ENCODE data around the gene ERG. TPM values are rescaled to one million over a fixed set of nuclear protein-coding genes. Genes with fewer than 3 reads are reported as not detected.
A peak's percentile ranks its signal among the peaks of the same experiment; 100 is the strongest.

ERG gene
- total and polyA plus RNA-seq, 2 of the 13 experiments (the other 11 are each of a cell fraction or from before 2014, with no cell fraction given) = not detected

DNA sequence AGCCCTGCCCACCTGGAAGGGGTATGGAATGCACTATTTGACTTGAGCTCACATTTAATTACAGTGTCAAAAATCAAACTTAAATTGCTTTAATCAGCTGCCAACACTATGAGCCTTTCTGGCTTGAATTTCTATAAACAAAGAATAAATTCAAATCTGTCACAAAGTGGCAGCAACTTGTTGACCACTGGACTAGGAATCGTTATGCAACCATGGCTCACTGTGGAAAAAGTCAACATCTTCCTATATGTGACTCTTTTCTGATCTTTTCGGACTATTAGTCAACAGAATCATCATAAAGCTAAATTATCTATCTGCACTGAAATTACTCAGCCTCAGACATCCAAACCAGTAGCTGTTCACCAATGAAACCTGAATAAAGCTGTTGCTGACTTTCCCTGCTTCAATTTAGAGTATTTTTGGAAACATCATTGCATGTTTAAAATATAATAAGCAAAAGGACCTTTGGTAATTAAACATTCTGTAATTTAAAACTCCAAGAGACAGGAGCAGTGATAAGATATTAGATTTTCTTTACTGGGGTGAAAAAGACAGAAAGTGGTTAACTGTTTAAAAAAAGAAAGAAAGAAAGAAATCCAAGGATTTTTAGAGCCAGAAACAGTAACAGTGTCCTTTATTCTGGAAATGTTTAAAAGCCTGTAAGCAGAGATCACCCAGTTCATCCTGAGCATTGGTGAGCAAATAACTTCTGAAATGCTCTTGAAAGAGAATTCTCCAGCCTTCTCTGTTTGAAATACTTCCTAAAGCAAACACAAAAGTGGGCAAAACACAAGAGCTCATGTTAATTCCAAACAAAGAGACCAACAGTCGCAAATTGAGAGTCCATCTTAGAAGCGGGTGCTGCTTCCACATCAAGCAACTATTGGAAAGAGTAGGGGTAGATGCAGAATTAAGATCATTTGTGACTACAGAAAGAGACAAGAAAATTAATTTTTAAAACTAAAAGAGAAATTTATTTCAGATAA is 26.2 kb upstream of the ERG start (continued):
- TF ChIP-seq CBFB (CRISPR knock-in tag; IDR thresholded peaks at IDR 0.05) (no peak), RBM22 (optimal IDR thresholded peaks at IDR 0.05; ENCODE audit: low read length) (no peak), ZMAT3 (CRISPR knock-in tag; conservative IDR thresholded peaks at IDR 0.05) (no peak), DNMT3B (CRISPR knock-in tag; conservative IDR thresholded peaks at IDR 0.05) (no peak), ZNF496 (CRISPR knock-in tag; IDR thresholded peaks at IDR 0.05; ENCODE audit: insufficient replicate concordance) (no peak), MYNN (CRISPR knock-in tag; IDR thresholded peaks at IDR 0.05; ENCODE audit: low read depth) (no peak), MAFK (conservative IDR thresholded peaks at IDR 0.05 in 1 of 2, IDR thresholded peaks at IDR 0.05 in 1 of 2; ENCODE audit: low read length in 2 of 2) (no peak), EP300 (IDR thresholded peaks at IDR 0.05; ENCODE audit: low read depth in 2 of 2, low read length in 2 of 2) (peak in 1 of 2 experiments; percentile 85; a peak in 2 of 4 replicates), EP300 (CRISPR knock-in tag; IDR thresholded peaks at IDR 0.05; ENCODE audit: borderline replicate concordance) (no peak; the same call in 1 of the 2 replicates), CSRNP2 (CRISPR knock-in tag; conservative IDR thresholded peaks at IDR 0.05; ENCODE audit: low read depth) (no peak), JDP2 (CRISPR knock-in tag; IDR thresholded peaks at IDR 0.05; ENCODE audit: borderline replicate concordance) (no peak), ZKSCAN8 (CRISPR knock-in tag; IDR thresholded peaks at IDR 0.05; ENCODE audit: borderline replicate concordance) (no peak), ZNF275 (CRISPR knock-in tag; IDR thresholded peaks at IDR 0.05; ENCODE audit: borderline replicate concordance) (no peak), KMT2B (CRISPR knock-in tag; IDR thresholded peaks at IDR 0.05) (no peak), PRDM15 (CRISPR knock-in tag; IDR thresholded peaks at IDR 0.05) (no peak), ZNF879 (CRISPR knock-in tag; IDR thresholded peaks at IDR 0.05) (no peak), ZSCAN21 (CRISPR knock-in tag; IDR thresholded peaks at IDR 0.05; ENCODE audit: borderline replicate concordance) (no peak), THRA (CRISPR knock-in tag; IDR thresholded peaks at IDR 0.05; ENCODE audit: borderline replicate concordance) (0 out of 2 replicates have a peak, but pooled peaks have one; percentile 18)
- TF ChIP-seq, protein P1, sequence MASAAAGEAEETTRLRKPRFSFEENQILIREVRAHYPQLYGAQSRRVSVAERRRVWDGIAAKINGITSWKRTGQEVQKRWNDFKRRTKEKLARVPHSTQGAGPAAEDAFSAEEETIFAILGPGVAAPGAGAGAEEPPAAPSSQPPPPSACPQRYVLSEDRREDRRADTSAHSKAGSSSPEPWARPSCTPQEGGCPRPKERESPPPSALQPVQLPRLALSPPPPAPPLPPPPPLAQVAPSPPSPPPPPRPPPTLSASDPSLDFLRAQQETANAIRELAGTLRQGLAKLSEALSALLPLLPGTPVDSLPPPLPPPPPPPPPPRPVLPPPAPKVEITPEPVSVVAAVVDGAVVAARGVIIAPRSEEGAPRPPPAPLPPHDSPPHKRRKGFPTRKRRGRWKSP (CRISPR knock-in tag; IDR thresholded peaks at IDR 0.05) = no peak

Data from HepG2 (cell line).